Activated naive CD8-positive, alpha-beta T cell treated with anti-CD3 and anti-CD28 coated beads, Interleukin-2, amount 50 U/mL, for 16 hours (primary cell): ENCODE measurements around the gene SUFU.
"Not testable (repeated sequence)": the region's sequence is repeated elsewhere in the genome, so short reads cannot be mapped to it uniquely, and the experiment has no call there.

ENCODE experiments used
- DNase-seq: peaks from one replicate; pipeline ENCODE4 v3.0.0-alpha.2; 2020; ENCODE audit warnings: low read depth, low spot score

Gene SUFU

DNA sequence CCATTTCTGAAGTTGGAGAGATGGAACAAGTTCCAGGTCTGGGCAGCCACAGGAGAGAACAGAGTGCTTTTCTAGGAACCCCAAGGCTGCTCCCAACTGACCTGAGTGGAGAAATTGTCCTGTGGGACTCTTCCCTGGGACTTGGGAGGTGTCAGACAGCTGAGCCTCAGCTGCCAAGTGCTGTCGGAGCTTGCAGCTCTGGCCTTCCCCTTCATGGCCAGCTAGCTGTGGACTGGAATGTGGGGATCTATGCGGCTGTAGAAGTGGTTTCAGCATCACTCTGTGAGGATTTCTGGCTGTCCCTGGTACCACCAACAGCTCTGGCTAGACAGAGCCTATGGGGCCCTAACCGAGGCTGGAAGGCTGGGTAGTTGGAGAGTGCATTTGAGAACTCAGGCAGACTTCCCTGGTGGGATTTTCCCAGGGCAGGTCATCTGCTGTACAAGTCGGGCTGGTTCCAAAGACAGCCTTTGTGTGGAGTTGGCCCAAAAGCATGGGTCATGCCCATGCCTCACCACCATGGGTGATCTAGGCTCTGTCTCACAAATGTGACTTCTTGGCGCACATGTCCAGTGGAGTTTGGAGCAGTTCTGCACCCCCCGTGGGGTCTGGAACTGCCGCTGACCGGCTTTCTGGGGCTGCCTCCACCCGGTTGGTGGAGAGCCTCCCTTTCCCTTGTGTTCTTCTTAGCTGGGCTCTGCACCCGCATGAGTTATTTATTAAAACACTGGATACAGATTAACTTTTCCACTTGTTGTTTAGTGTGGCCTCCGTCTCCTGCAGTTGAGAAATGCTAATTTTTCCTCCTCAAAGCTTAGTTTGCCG, 10.9 kb downstream of the SUFU start:
- no peak for DNase-seq

DNA sequence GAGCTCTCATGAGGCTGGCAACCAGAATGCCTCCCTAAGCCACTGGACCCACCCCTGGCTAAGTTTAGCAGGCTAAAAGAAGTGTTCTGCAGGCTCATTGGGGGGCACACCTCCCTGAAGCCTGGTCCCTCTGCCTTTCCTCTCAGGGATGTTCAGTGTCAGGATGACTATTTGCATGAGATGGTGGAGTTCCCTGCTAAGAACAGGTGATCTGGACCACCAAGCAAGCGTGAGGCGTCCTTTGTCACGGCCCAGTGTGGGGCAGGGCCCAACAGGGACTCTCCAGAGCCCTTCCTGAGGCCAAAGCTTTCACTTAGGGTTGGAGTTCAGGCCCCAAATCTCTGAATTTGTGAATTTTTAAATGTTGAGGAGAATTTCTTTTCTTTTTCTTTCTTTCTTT, 12.0 kb downstream of the SUFU start:
- DNase-seq: no peak

DNA sequence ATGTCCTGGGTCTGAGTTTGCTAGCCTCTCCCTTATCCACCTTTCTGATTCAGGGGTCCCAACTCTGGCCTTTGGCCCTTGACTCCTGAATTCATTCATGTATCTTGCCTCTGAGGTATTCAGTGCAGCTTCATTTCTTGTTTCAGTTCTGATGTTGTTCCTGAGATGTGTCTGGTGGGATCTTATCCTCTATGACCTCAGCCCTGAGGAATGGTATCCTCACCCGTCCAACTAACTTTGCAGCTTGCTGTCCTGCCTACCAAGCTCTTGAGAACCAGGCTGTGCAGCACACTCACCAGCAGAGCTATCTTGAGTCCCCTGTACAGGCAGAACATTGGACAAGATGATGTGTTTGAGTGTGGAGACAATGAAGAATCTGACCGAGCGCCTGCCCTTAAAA, 13.8 kb downstream of the SUFU start:
- DNase-seq: no peak

DNA sequence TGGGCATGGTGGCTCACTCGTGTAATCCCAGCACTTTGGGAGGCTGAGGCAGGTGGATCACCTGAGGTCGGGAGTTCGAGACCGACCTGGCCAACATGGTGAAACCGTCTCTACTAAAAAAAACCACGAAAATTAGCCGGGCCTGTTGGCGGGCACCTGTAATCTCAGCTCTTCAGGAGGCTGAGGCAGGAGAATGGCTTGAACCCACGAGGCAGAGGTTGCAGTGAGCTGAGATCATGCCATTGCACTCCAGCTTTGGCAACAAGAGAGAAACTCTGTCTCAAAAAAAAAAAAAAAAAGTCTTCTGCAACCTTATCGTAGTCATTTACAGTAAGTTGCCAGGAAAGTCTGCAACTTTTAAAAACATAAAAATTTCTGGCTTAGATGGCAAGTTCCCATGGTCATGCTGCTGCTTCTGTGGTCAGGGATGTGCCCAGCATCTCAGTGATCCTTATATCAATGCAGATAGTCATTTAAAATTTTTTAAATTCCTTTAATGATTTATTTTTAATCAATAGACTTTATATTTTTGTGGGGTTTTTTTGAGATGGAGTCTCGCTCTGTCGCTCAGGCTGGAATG, 15.6 kb downstream of the SUFU start:
- DNase-seq: no peak

DNA sequence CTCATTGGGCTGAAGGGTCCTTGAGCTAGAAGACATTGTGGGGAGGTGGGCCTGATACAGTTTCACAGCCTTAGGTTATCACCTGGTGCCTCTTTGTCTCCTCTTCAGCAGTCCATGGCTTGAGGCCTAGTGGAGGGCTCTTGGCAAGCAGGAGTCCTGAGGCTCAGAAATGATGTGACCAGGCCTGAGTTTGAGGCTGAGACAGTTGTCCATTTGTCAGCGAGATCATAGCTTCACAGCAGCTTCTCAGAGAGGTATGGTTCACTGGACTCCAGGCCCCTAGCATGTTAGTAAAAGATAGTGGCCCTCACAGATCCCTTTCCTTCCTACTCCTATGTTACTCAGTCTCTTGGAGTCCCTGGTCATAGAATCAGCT, 19.1 kb downstream of the SUFU start:
- DNase-seq: no peak

DNA sequence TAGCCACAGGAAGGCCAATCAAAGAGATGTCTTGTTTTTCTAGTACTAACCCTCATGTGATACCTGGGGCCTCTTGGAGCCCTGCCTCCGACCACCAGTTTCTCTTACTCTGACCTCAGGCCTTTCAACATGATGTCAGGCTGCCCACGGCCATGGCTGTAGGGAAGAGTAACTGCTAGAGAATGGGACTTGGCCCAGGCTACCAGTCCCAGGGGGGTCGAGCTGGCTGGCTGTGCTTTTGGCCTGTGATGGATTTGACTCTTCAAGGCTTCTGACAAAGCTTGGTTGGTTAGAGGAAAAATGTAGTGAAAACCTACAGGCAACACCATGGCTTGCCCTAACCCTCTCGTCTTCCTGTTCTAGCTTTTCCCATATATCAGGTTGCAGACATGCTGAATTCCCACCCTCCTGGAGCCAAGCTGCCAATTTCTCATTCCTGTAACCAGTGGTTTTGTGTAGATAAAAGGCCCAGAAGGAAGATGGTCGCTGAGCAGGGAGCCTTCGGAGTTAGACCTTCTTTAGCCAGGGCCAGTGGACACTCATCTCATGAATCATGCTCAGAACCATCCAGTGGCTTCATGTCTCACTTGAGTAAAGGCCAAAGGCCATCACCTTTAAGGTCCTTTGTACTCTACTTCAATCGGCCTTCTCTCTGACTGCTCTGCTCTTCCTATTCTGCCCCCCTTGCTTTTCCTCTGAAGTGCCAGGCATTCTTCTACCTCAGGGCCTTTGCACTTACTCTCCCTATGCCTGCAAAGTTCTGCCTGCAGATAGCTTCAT, 19.7 kb downstream of the SUFU start:
- no peak for DNase-seq

DNA sequence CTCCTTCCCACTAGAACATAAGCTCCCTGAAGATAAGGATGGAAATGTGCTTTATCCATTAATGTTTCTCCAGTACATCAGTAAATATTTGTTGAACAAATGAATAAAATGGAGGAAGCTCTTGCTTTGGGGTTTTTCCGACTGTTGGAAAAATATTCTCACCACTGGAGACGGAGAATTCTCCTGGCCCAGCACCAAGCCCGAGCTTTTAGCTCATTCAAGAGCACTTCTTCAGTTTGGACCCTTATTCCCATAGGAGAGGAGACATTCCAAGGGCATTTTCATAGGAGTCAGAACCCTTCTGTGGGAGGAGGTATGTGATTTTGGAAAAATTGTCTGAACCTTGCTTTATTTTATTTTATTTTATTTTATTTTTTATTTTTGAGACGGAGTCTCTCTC, 21.0 kb downstream of the SUFU start:
- no peak for DNase-seq

DNA sequence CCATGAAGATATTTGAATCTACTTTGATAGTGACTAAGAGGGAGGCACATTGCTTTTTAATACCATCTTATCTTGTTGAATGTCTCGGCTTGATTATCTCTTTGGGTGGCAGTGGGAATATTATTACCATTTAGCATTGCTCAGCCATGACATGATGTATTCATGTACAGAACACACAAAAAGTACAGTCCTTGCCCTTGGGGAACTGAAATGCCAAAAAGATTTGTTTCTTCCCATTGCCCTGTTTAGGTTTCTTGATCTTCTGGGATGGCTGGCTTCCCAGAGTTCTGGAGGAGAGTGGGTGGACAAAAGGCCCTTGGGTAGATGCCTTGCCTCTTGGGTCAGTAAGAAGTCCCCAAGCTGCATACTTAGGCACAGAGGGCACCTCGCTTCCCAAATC, 23.8 kb downstream of the SUFU start:
- no peak for DNase-seq

DNA sequence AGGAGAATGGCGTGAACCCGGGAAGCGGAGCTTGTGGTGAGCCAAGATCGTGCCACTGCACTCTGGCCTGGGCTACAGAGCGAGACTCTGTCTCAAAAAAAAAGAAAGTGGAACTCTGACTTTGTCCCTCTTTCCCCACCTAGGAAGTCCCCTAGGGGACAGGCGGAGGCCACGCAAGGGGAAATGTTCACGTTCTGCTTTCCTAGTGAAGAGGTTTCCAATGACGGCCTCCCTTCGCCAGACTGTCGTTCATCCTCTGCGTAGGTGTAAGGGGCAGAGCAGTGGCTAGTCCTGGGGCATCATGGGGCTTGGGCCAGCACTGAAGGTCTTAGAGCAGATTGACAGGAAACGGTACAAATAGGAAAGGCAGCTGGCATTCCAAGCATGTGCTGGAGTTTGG, 30.6 kb downstream of the SUFU start:
- no peak for DNase-seq

DNA sequence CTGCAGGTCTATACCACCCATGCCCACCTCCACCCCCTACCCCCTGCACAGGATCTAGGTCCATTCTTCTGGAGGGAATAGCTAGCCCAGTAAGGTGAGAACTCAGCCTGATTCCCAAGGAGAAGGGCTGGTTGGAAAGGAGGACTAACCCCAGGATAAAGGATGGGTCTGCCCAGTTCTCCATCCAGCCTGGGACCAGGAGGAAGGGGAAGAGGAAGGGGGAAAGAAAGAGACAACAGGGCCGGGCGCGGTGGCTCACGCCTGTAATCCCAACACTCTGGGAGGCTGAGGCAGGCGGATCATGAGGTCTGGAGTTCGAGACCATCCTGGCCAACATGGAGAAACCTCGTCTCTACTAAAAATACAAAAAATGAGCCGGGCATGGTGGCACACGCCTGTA, 31.2 kb downstream of the SUFU start:
- DNase-seq: not testable (repeated sequence)

DNA sequence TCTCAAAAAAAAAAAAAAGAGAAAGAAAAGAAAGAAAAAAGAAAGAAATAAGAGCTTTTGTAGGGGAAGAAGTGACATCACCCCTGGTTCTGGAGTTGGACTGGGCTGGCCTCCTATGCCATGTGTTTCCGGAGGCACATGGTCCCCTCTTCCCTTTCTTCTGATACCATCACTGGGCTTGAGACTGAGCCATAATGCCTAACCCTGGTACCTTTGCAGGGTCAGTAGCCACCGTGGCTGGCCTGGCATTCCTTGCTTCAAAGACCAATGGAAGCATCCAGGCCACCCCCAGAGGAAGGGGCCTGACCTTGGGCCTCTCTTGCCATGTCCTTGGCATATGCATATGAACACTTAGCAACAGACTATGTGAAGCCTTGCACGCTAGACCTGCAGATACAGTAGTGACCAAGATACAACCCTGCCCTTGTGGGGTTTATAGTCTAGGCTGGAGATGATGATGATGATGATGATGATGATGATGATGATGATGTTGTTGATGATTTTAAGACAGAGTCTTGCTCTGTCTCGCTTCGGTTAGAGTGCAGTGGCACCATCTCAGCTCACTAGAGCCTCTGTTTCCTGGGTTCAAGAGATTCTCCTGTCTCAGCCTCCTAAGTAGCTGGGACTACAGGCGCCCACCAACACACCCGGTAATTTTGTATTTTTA, 31.8 kb downstream of the SUFU start:
- no peak for DNase-seq

DNA sequence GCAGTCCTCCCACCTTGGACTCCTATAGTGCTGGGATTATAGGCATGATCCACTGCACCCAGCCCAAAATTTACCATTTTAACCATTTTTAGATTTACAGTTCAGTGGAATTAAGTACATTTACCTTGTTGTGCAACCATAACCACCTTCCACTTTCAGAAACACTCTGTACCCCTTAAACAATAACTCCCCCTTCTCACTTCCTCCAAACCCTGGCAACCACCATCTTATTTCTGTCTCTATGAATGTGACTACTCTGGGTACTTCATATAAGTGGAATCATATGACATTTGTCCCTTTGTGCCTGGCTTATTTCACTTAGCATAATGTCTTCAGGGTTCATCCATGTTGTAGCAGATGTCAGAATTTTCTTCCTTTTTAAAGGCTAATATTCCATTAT, 33.6 kb downstream of the SUFU start:
- DNase-seq: no peak

DNA sequence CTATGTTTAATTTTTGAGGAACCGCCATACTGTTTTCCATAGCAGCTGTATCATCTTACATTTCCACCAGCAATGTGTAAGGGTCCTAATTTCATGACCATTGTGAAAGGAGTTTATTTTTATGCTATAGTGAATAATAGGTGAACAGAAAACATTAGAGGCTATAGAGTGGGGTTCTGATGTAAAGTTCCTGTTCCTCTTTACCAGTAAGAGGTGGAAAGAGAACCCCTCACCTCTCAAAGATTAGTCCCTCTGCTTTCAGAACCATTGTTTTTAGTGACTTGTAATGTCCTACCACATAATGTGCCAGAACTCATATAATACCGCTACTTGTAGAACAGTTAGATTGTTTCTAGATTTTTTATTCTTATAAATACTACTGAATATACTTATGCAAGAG, 34.2 kb downstream of the SUFU start:
- no peak for DNase-seq

DNA sequence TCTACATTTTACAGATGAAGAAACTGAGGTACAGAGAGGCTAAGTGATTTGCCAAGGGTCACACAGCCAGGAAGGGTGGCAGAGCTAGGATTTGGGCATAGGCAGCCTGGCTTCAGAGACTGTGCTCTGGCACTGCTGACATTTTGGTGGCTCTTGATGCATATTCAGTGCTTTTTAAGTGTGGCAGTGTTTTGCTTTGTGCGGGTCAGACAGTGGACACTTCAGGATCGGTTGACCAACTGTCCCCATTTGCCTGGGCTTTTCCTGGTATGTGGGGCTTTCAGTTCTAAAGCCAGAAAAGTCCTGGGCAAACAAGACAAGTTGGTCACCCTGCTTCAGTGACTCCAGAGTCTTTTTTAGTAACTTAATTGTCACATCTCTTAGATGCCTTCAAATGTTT, 35.0 kb downstream of the SUFU start:
- no peak for DNase-seq

DNA sequence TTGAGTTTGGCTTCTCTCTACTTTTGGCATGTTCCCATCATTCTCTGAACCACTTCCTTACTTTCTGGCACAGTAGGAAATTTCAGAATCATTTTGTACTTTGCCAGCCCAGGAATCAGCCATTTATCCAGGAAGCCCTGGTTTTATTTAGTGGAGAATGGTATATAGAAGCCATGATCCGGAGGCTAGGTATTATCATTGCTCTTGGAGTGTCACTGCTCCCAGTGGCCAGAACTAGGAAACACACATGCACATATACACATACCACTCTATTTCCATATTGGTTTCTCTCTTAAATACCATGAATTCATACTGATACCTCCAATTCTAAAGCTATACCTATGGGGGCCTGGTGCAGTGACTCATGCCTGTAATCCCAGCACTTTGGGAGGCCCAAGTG, 36.3 kb downstream of the SUFU start:
- no peak for DNase-seq

DNA sequence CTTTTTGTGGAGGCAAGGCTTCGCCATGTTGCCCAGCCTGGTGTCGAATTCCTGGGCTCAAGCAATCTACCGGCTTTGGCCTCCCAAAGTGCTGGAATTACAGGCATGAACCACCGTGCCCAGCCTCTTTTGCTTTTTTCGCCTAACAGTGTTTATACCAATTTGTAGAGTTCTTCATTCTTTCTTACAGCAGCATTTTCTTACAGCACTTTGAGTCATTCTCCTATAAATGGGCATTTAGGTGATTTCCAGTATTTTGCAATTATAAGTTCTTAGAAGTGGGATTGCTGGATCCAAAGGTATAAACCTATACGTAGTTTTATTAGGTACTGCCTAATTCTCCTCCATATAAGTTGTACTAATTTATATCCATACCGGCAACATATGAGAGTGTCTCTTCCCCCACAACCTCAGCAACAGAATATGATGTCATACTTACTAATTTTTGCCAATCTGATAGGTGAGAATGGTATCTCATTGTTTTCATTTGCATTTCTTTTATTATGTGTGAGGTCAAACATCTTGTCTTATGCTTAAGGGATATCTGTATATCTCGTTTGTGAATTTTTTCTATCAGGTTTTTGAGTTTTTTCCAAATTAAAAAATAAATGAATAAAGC, 39.1 kb downstream of the SUFU start:
- no peak for DNase-seq

DNA sequence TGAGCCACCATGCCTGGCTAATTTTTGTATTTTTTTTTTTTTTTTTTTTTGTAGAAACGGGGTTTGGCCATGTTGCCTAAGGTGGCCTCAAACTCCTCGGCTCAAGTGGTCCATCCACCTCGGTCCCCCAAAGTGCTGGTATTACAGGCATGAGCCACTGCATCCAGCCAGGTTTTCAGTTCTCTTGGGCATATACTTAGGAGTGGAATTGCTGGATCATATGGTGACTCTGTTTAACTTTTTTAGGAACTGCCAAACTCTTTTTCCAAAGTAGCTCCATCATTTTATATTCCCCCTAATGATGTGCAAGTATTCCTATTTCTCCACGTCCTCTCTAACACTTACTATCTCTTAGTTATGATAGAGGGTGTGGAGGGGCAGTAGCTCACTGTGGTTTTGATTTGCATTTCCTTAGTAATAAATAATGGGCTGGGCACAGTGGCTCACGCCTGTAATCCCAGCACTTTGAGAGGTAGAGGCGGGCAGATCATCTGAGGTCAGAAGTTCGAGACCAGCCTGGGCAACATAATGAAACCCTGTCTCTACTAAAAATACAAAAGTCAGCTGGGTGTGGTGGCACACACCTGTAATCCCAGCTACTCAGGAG, 41.6 kb downstream of the SUFU start:
- no peak for DNase-seq

DNA sequence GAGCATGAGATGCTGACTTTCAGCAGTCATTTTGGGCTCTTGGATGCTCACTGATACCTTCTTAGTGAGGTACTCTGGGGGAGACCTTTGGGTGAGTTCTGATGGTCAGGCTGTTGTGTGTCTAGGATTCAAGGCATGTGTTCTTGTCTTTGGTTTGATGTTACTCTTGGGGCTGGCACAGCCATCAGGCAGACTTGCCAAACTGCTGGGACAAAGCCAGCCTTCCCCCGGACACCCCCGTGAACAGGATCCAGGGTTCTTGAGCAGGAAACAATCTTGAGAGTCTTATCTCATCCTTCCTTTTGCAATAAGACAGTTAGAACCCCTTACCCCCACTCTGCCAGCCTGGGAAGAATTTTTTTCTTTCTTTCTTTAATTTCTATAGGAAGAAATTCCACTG, 42.2 kb downstream of the SUFU start:
- no peak for DNase-seq

DNA sequence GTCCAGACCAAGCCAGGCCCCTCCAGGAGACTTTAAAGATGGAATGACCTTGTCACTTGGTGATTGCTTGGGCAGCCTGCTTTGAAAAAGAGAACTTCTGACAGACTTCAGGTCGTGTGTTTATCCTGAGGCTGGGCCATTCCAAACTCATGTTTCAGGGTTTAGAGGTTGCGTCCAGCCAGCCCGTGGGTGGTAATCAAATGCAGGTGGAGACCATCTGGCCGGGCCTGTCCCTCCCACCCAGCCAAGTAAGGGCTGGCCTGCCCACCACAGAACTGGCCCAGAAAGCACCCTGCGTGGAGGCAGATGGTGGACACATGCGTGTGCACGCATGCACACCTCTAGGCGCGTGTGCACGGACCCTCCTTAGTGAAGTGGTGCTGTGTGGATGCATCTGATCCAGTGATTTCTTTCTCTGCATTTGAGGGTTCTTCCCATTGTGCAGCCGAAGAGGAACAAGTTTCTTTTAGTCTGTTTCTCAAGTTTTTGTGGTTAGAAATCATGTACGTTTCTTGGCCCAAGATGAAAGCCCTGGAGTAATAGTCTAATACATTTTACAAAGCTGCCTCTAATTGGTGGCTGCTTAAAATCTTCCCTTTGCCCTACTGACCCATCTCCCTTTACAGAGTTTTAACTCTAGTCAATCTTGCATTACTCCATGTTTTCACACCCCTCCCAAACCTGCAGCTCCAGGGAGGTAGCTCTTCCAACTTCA, 43.0 kb downstream of the SUFU start:
- DNase-seq: no peak

DNA sequence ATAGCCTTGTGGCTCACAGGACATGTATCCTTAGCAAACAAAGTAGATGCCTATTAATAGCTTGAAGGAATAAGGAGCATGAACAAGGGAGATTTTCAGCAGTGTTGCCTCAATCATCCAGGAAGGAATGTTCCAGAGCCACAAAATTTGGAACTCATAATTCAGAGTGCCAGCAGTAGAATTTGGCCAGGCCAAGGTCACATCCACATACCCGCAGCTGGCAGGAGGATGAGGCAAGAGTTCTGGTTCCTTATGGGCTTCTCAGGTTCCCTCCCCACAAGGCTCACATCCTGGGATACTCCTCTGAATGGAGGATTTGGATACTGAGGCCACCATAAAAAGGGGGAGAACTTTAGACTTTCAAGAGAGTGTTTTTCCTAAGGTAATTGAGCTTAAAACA, 45.8 kb downstream of the SUFU start:
- no peak for DNase-seq
